Activated T-cell treated with anti-CD3 and anti-CD28 coated beads, Interleukin-2, amount 50 U/mL, for 48 hours (primary cell): ENCODE data around the gene ANKH.
"Not testable (repeated sequence)": the region's sequence is repeated elsewhere in the genome, so short reads cannot be mapped to it uniquely, and the experiment has no call there.

Experiments
- DNase-seq, 2 experiments: peaks; one replicate each; pipeline ENCODE4 v3.0.0-alpha.2; 2020

ANKH gene

GRCh38 chr5:14871214-14872069, at the start of gene ANKH:
Gene ANKH (minus strand): TSS chr5:14871778. CDS start chr5:14871447, 331 bp downstream.
- peak; percentile 81 to 88 for DNase-seq

- DNase-seq = no peak
Observed at GRCh38 chr5:14920121-14920520, 48.5 kb upstream of the ANKH start.

GRCh38 chr5:14919106-14919505, 47.5 kb upstream of the ANKH start:
- not testable (repeated sequence) for DNase-seq

GRCh38 chr5:14917719-14918118, 46.1 kb upstream of the ANKH start:
- no peak for DNase-seq

GRCh38 chr5:14915291-14915952, 43.8 kb upstream of the ANKH start:
- no peak for DNase-seq

- no peak for DNase-seq
Observed at GRCh38 chr5:14914623-14915260, 43.2 kb upstream of the ANKH start.

GRCh38 chr5:14914193-14914592, 42.6 kb upstream of the ANKH start:
- no peak for DNase-seq

GRCh38 chr5:14913096-14913495, 41.5 kb upstream of the ANKH start:
- no peak for DNase-seq

GRCh38 chr5:14912206-14912605, 40.6 kb upstream of the ANKH start:
- no peak for DNase-seq

GRCh38 chr5:14909369-14909768, 37.8 kb upstream of the ANKH start:
- no peak for DNase-seq

- DNase-seq = no peak
Observed at GRCh38 chr5:14908172-14908571, 36.6 kb upstream of the ANKH start.

GRCh38 chr5:14906628-14907027, 35.0 kb upstream of the ANKH start:
- DNase-seq = peak in 1 of 2 experiments; percentile 34

- no peak for DNase-seq
Observed at GRCh38 chr5:14902826-14903560, 31.4 kb upstream of the ANKH start.

- DNase-seq = no peak
Observed at GRCh38 chr5:14901462-14902051, 30.0 kb upstream of the ANKH start.

GRCh38 chr5:14900693-14901461, 29.3 kb upstream of the ANKH start:
- DNase-seq = no peak

- DNase-seq = no peak
Observed at GRCh38 chr5:14896131-14896530, 24.6 kb upstream of the ANKH start.

- DNase-seq = no peak
Observed at GRCh38 chr5:14895301-14895700, 23.7 kb upstream of the ANKH start.

GRCh38 chr5:14894748-14895147, 23.2 kb upstream of the ANKH start:
- no peak for DNase-seq

- DNase-seq = no peak
Observed at GRCh38 chr5:14893381-14893780, 21.8 kb upstream of the ANKH start.

GRCh38 chr5:14890846-14891245, 19.3 kb upstream of the ANKH start:
- no peak for DNase-seq

GRCh38 chr5:14884062-14884612, 12.6 kb upstream of the ANKH start:
- no peak for DNase-seq
